ENCODE measurements around the gene OAS1. TPM values are rescaled to one million over a fixed set of nuclear protein-coding genes. Genes with fewer than 3 reads are reported as not detected.

The OAS1 gene
- total and polyA plus RNA-seq, 2 donors (not counting 1 experiment from before 2014, with no cell fraction given): 48.3 to 70.2 TPM

DNA sequence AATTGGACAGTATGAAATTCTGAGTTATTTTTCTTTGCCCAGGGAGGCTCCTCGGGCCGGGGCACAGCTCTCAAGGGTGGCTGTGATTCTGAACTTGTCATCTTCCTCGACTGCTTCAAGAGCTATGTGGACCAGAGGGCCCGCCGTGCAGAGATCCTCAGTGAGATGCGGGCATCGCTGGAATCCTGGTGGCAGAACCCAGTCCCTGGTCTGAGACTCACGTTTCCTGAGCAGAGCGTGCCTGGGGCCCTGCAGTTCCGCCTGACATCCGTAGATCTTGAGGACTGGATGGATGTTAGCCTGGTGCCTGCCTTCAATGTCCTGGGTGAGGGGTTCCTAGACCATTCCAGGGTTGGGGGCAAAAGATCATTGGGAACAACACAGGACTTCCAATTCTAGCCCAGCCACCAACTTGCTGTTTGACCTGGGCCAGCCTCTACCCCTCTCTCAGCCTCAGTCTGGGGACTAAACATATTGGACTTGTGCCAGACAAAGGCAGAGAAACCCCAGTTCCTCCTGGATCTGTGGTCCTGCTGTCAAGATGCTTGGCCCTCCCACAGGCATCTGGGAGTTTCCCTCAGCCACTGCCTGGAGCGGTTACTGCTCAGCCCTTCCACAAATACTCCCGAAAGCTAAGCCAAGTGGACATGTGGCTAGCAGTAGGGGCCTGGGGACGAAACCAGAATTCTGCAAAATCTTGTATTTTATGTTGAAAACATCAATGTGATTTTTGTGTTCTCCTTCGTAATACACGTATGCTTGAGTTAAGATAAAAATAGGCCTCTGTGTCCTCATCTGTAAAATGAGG is 35.0 kb downstream of the OAS1 start:
- H3K27me3 ChIP-seq (replicated peaks in 1 of 4; ENCODE audit: control extremely low read depth in 1 of 4, control insufficient read depth in 3 of 4, insufficient read depth in 4 of 4, low read length in 3 of 4): no peaks in the 10 kb centered on the region
- H3K4me1 Mint-ChIP-seq: peaks cover 26% of the 10 kb centered on the region
- no peak overlapping the region for H3K27ac ChIP-seq (ENCODE audit: low read length in 2 of 2)
- H3K36me3 ChIP-seq (replicated peaks in 1 of 2; ENCODE audit: control extremely low read depth in 1 of 2, control insufficient read depth in 1 of 2, extremely low read depth in 1 of 2, insufficient read depth in 2 of 2, low read length in 1 of 2): peaks cover 0 to 13% of the 10 kb centered on the region in 2 experiments
- H3K4me1 ChIP-seq (ENCODE audit: control insufficient read depth in 2 of 2, insufficient read depth in 2 of 2, low read length in 2 of 2): peaks cover 25 to 26% of the 10 kb centered on the region in 2 donors
- CTCF ChIA-PET: interaction anchor here (1.0 to 2.4 kb wide), 4 partner anchors 11 to 52 kb away, joined by 4 to 10 read pairs (median 4); partner anchors contain the start of gene OAS1
- DNase-seq: no peak
- TF ChIP-seq, protein P1, sequence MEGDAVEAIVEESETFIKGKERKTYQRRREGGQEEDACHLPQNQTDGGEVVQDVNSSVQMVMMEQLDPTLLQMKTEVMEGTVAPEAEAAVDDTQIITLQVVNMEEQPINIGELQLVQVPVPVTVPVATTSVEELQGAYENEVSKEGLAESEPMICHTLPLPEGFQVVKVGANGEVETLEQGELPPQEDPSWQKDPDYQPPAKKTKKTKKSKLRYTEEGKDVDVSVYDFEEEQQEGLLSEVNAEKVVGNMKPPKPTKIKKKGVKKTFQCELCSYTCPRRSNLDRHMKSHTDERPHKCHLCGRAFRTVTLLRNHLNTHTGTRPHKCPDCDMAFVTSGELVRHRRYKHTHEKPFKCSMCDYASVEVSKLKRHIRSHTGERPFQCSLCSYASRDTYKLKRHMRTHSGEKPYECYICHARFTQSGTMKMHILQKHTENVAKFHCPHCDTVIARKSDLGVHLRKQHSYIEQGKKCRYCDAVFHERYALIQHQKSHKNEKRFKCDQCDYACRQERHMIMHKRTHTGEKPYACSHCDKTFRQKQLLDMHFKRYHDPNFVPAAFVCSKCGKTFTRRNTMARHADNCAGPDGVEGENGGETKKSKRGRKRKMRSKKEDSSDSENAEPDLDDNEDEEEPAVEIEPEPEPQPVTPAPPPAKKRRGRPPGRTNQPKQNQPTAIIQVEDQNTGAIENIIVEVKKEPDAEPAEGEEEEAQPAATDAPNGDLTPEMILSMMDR (IDR thresholded peaks at IDR 0.05): no peak
- TF ChIP-seq EZH2 (IDR thresholded peaks at IDR 0.05; ENCODE audit: borderline replicate concordance, insufficient read depth, low read depth, low read length, poor library complexity, severe bottlenecking): no peak
- ATAC-seq (ENCODE audit: low read depth): no peak
- WGBS (ENCODE audit: insufficient coverage): 97% methylated on average over 11 of the region's 16 CpGs
- H3K4me3 ChIP-seq (ENCODE audit: control extremely low read depth in 1 of 5, extremely low read depth in 1 of 5, insufficient read depth in 1 of 5, low read depth in 2 of 5, low read length in 4 of 5): no peak overlapping the region
- peaks cover 15% of the 10 kb centered on the region for H3K79me2 ChIP-seq (ENCODE audit: control insufficient read depth, insufficient read depth, low read length)
- H3K4me3 Mint-ChIP-seq: no peak overlapping the region
- no peaks in the 10 kb centered on the region for H3K9me3 Mint-ChIP-seq (ENCODE audit: insufficient read depth)
- H3K9ac ChIP-seq (ENCODE audit: low read length): no peak overlapping the region
- no peaks in the 10 kb centered on the region for H3K9me3 ChIP-seq (ENCODE audit: control extremely low read depth in 1 of 3, control insufficient read depth in 2 of 3, insufficient read depth in 1 of 3, low read length in 2 of 3)
- POLR2A ChIA-PET: interaction anchor here (0.7 kb wide), 1 partner anchor 10 kb away, joined by 3 read pairs; no protein-coding TSS in a partner anchor
- no peak overlapping the region for H2AFZ ChIP-seq (ENCODE audit: insufficient read depth, low read depth, low read length, poor library complexity, severe bottlenecking)
- H4K20me1 ChIP-seq (ENCODE audit: control insufficient read depth, insufficient read depth, low read length, poor library complexity, severe bottlenecking): no peaks in the 10 kb centered on the region
- no peaks in the 10 kb centered on the region for H3K27me3 Mint-ChIP-seq
- no peak overlapping the region for H3K27ac Mint-ChIP-seq
- intact Hi-C loops (cut with micrococcal nuclease): loop anchor here (2.0 kb wide), 1 partner anchor 17 kb away; no protein-coding TSS in a partner anchor
- H3K4me2 ChIP-seq (replicated peaks; ENCODE audit: low read depth, low read length, poor library complexity, severe bottlenecking): no peak overlapping the region

DNA sequence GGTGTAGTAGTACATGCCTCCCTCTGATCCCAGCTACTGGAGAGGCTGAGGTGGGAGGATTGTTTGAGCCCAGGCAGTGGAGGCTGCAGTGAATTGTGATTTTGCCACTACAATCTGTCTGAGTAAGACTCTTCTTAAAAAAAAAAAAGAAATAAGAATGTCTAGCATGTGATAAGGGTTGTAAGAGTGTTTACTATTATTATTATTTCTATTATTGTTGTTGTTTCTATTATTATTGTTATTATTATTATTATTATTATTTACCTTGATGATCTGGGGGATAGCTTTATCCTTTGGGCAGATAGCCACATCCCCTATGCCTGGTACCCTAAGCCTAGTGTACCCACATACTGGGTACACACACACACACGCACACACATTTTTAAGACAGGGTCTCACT is 35.8 kb downstream of the OAS1 start:
- Histone ChIP-seq H3K4me1 (ENCODE audit: control insufficient read depth in 2 of 2, insufficient read depth in 2 of 2, low read length in 2 of 2) (peaks cover 25 to 26% of the 10 kb centered on the region in 2 donors), H3K9ac (ENCODE audit: low read length) (no peak overlapping the region), H3K27me3 (replicated peaks in 1 of 4; ENCODE audit: control extremely low read depth in 1 of 4, control insufficient read depth in 3 of 4, insufficient read depth in 4 of 4, low read length in 3 of 4) (no peaks in the 10 kb centered on the region), H3K4me2 (replicated peaks; ENCODE audit: low read depth, low read length, poor library complexity, severe bottlenecking) (no peak overlapping the region), H2AFZ (ENCODE audit: insufficient read depth, low read depth, low read length, poor library complexity, severe bottlenecking) (no peak overlapping the region), H3K9me3 (ENCODE audit: control extremely low read depth in 1 of 3, control insufficient read depth in 2 of 3, insufficient read depth in 1 of 3, low read length in 2 of 3) (no peaks in the 10 kb centered on the region), H3K4me3 (ENCODE audit: control extremely low read depth in 1 of 5, extremely low read depth in 1 of 5, insufficient read depth in 1 of 5, low read depth in 2 of 5, low read length in 4 of 5) (no peak overlapping the region), H3K27ac (ENCODE audit: low read length in 2 of 2) (no peak overlapping the region), H3K36me3 (replicated peaks in 1 of 2; ENCODE audit: control extremely low read depth in 1 of 2, control insufficient read depth in 1 of 2, extremely low read depth in 1 of 2, insufficient read depth in 2 of 2, low read length in 1 of 2) (peaks cover 0 to 13% of the 10 kb centered on the region in 2 experiments), H3K79me2 (ENCODE audit: control insufficient read depth, insufficient read depth, low read length) (peaks cover 15% of the 10 kb centered on the region), H4K20me1 (ENCODE audit: control insufficient read depth, insufficient read depth, low read length, poor library complexity, severe bottlenecking) (no peaks in the 10 kb centered on the region)
- DNase-seq: no peak
- CTCF ChIA-PET: interaction anchor here (0.6 to 2.4 kb wide), 3 partner anchors 42 to 229 kb away, joined by 3 to 10 read pairs (median 4); no protein-coding TSS in a partner anchor
- peaks cover 24% of the 10 kb centered on the region for H3K4me1 Mint-ChIP-seq
- H3K27me3 Mint-ChIP-seq: no peaks in the 10 kb centered on the region
- no peak for TF ChIP-seq EZH2 (IDR thresholded peaks at IDR 0.05; ENCODE audit: borderline replicate concordance, insufficient read depth, low read depth, low read length, poor library complexity, severe bottlenecking)
- TF ChIP-seq, protein P1 (IDR thresholded peaks at IDR 0.05): no peak
- H3K27ac Mint-ChIP-seq: no peak overlapping the region
- intact Hi-C loops (cut with micrococcal nuclease): no loop called here
- H3K4me3 Mint-ChIP-seq: no peak overlapping the region
- WGBS (ENCODE audit: insufficient coverage): no CpG with 5 or more reads among the region's 1 CpG
- POLR2A ChIA-PET: interaction anchor here (0.5 kb wide), 1 partner anchor 161 kb away, joined by 4 read pairs; no protein-coding TSS in a partner anchor
- ATAC-seq (ENCODE audit: low read depth): no peak
- H3K9me3 Mint-ChIP-seq (ENCODE audit: insufficient read depth): peaks cover 4% of the 10 kb centered on the region
